GM18502 (cell line): ENCODE data around the gene HMX2.

ENCODE experiments used
- ATAC-seq: cut with Tn5 transposase; IDR thresholded peaks from one replicate; pipeline ENCODE4 v1.9.1; 2021; ENCODE audit warnings: mild to moderate bottlenecking; ENCODE audit not compliant: unreplicated experiment, poor library complexity

Gene HMX2

DNA sequence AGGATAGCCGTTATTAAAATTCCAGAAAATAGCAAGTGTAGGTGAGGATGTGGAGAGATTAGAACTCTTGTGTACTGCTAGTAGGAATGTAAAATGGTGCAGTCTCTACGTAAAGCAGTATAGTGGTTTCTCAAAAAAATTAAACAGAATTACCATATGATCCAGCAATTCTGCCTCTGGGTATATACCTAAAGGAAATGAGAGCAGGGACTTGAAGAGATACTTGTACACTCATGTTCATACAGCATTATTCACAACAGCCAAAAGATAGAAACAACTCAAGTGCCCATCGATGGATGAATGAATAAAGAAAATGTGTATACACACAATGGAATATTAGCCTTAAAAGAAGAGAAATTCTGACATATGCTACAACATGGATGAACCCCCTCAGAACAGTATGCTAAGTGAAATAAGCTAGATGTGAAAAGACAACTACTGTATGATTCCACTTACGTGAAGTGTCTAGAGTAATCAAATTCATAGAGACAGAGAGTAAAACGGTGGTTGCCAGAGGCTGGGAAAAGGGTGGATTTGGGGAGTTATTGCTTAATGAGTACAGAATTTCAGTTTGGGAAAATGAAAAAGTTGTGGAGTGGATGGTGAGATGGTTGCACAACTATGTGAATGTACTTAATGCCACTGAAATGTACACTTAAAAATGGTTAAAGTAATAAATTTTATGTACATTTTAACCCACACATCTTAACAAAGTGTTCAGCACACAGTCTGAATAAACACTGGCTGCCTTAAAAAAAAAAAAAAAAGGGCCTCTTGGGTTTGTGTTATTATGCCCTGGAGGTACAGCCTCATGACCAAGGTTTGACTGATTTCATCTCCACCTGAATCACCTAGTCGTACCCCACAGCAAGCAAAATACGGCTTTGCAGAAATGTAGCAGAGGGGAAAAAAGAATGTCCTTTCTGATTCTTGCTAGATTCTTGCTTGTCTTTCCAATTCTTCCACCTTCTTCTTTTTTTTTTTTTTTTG, 32.5 kb downstream of the HMX2 start:
- no peak for ATAC-seq

DNA sequence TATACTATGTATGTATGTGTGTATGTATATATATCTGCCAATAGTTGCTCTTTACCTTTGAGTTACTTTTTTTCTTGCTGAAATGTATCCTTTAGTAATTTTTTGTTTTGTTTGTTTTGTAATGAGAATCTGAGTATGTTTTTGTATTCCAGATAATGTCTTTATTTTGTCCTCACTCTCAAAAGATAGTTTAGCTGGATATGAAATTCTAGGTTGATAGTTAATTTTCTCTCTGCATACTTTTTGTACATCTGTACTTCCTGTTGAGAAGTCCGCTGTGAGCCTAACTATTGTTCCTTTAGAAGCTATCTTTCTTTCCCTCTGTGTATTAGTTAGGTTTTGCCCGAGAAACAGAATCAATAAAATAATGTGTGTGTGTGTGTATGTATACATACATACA, 35.8 kb downstream of the HMX2 start:
- no peak for ATAC-seq

DNA sequence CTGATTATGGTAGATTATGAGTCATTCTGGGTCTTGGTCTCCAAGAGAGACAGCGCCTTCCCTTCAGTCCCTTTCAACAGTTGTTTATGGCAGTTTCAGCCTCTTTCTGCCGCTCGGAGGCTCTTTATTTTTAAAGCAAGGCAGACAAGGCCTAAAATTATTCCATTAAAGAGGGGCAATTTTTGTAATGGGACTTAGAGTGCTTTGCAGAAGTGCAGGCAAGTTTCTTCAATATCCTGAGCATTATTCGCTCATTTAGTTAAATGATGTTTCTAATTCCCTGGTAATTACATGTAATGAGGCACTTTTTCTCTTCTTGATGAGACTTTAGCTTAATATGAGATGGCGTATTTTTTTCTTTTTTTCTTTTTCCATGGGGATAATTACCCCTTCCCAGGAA, 39.8 kb downstream of the HMX2 start:
- no peak for ATAC-seq

DNA sequence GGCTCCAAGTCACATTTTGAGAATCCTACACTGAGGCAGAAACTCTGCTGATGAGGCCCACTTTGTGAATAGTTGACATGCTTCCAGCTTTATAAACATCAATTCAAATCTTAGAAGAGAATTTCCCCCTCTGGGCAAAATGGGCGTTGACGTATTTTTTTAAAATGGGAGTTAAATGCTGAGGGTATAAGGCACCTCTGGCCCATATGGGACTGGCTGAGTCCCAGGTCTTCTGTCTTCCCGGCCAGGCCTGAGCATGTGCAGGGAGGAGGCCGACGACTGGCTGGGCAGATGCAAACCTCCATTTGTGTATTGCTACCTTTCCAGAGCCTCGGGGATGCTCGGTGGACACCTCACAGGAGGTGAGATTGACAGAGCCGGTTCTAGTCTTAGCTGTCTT, 44.0 kb downstream of the HMX2 start:
- ATAC-seq: no peak

DNA sequence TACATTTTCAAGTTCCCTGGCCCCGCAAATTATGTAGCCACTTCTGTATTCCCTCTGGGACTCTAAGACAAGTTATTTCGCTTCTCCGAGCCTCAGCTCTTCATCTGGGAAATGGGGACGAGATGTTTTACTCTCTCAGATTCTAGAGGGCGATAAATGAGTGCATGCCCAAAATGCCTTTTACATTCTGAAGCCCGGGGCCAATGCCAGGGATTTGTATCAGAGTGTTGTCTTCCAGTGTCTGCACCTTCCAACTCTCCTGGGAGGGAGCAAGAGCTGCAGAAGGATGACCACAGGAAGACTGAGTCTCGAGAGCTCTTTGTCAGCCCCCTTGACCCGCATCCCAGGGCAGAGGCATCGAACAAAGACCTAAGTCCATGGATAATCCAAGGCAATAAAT, 46.1 kb downstream of the HMX2 start:
- no peak for ATAC-seq
